HT-29 (cell line): ENCODE measurements around the gene GNPTG. TPM values are rescaled to one million over a fixed set of nuclear protein-coding genes. Genes with fewer than 3 reads are reported as not detected.

Experiments
- DNase-seq: peaks from one replicate; pipeline ENCODE4 v3.0.0-alpha.2; 2015; ENCODE audit warnings: low spot score
- total RNA-seq: library from RNA; depleted of rRNA; stranded (reverse); fragments of >200 nt; shearing (Covaris generic); gene quantifications from 2 replicates; pipeline ENCODE4 v1.2.3, GENCODE V29; 2014

Gene GNPTG
- total RNA-seq, 1 experiment from 2014 or later, result 50.9 TPM

DNA sequence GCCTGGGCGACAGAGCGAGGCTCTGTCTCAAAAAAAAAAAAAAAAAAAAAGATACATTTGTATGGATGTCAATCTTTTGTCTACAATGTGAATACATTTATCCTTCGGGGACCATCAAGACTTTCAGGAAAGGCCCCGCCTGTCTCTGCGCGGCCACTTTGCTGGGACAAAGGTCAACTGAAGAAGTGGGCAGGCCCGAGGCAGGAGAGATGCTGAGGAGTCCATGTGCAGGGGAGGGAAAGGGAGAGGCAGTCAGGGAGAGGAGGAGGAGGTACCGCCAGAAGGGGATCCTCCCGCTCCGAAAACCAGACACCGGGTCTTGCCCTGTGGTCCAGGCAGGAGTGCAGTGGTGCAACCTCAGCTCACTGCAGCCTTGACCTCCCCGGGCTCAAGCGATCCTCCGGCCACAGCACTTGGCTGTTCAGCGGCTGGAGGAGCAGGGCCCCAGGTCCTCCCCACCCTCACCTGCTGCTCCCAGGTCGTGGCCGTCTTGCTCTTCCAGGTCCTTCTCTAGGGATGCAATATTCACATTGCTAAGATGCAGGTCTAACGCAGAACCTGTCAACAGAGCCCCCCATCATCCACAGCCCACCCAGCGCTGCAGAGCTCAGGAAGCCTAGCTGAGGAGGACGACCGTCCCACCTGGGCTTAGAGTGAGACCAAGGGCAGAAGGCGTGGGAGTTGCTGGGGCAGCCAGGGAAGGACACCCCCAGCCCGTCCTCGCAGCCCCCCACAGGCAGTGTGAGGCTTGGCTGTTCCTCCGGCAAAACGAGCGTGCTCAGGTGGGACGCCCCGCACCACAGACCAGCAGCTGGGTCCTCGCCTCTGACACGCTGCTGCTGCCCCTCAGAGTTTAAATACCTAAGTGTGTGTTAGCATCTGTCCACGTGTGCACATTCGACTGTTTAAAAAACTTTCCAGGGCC lies 19.6 kb downstream of the GNPTG start:
- no peak for DNase-seq

GRCh38 chr16:1372292-1372950 lies 20.7 kb downstream of the GNPTG start:
- DNase-seq, result no peak

DNA sequence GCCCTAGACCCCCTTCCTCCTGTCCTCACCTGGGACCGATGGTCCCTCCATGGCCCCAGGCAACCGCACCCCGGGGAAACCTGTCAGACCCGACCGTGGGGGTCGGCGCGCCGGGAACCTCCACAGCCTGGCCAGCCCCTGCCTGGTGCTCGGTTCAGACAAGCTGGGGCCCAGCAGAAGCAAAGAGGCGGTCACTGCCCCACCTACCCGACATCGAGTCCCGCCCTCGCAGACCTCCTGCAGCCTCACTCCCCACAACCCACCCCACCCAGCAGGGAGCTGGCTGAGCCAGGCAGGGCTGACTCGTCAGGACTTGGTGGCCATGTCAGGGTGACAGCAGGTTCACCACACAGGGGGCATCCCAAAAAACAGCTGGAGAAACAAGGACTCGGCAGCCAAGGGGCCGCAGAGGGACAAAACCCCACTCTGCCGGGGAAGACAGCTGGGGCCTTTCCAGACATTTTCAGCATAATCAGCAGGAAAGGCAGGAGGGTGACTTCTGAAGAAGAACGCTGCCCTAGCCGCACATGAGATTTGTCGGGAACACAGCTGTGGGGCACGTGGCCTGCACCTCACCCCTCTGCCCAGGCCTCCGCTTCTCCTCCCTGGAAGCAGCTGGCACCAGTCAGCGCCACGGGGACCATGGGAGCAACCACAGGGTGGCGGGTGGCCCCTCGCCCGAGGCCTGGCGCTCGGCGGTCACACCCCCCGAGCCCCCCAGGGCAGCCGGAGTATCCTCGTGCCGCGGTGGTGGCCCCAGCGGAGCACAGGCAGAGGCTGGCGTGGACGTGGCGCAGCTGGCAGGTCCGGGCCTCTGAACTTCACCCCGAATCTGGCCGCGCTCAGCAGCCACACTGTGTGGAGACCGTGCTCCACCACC lies 22.9 kb downstream of the GNPTG start:
- no peak for DNase-seq

GRCh38 chr16:1375298-1375640 lies 23.5 kb downstream of the GNPTG start:
- DNase-seq, result no peak

- no peak for DNase-seq
These were observed 24.1 kb downstream of the GNPTG start for GRCh38 chr16:1375741-1376410.

- DNase-seq, result no peak
These were observed 25.8 kb downstream of the GNPTG start for GRCh38 chr16:1377406-1378010.

DNA sequence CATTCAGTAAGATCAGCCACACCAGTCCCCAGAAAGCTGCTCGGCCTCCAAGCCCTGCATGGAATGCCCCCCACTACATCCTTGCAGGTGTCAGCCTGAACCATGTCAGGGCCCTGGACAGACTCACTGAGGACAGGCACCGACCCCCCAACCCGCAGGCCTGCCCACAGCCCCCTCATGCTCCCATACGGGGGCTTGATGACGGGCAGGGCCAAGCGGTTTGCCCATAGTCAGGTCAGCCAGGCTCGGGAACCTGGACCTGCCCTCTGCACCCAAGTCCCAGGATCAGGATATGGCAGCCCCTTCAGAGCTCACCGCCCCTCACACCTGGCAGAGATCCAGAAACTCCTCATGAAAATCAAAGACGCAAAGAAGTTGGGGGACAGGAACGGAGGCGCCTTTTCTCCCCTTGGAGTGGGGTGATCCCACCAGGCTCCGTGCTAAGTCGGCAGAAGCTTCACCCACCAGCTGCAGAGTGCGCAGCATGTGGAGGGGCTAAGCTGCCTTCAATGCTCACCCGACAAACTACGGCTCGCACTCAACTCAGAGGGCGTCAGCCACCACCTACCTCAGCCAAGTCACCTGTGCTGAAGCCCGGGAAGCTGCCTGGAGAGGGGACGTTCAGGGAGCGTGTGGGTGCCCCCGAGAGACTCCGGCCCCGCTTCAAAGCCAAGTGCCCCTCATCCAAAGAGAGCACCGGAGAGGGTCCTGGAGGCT lies 26.5 kb downstream of the GNPTG start:
- no peak for DNase-seq

DNA sequence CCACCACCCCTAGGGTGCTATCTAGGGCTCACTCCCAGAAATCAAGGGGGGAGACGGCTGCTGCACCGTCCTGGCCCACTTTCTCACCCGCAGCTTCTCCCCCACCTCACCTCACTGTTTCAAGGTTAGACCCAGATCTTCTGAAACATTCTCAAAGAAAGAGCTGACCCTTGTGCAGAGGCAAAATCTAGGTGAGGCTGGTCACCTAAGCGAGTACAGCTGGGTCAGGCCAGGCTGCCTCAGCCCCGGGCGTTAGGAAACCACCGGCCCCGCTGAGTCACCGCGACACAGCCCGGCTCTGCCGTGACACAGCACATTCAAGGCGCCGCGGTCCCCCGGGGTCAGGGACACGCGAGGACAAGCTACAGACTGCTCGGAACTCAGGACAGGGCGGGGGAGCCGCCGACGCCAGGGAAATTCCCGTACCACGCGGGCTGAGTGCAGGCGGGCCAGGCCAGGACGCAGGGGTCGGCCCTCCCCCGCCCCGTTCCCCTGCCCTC lies 27.1 kb downstream of the GNPTG start:
- peak; percentile 65 for DNase-seq

DNA sequence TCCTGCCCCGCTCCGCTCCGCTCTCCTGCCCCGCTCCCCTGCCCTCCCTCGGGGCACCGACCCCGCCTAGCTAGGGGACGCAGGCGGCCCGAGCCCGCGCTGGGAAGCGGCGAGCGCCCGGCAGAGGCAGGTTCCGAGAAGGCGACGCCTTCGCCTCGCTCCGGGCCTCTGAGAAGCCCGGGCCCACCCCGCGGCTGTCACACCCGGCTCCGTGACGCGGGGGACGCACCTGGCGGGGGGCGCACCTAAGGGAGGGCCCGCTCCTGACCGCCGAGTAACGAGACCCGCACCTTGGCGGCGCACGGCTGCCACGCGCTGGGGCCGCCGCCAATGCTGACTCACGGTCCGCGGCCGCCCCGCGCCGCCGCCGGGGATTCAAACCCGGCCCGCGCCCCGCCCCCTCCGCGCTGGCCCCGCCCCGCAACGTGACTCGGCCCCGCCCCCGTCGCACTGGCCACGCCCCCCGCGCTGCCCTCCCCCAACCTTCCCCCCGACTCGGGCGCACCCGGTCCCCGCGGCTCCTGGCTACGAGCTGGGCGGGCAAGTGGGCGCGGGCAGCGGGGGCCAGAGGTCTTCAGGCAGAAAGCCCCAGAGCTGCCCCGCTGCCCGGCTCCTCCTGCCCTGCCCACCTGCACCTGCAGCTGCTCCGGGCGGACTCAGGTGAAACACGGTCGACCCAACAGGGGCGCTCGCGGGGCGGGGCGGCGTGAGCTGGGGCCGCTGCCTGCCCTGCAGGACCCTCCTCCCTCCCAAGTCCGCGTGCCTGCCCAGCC lies 27.8 kb downstream of the GNPTG start:
- DNase-seq, result peak; percentile 59

DNA sequence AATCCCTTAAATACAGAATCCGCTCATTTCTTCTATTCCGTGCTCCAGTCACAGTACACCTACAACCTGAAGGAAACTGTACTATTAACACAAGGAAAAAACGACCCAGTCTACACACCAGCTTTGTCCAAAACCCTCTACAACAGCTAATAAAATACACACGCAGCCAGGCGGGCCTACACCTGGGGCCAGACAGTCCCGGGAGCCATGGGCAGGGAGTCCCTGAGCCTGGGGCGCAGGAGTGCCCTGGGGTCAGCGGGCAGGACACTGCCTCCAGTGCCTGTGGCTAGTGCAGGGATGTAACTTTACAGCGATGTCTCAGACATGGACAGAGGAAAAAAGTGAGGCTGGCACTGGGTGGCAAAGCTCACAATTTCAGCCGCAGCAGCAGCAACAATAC lies 28.5 kb downstream of the GNPTG start:
- DNase-seq, result no peak

- DNase-seq, result no peak
These were observed 30.1 kb downstream of the GNPTG start for GRCh38 chr16:1381612-1382406.

- DNase-seq, result no peak
These were observed 31.8 kb downstream of the GNPTG start for GRCh38 chr16:1383556-1383955.

DNA sequence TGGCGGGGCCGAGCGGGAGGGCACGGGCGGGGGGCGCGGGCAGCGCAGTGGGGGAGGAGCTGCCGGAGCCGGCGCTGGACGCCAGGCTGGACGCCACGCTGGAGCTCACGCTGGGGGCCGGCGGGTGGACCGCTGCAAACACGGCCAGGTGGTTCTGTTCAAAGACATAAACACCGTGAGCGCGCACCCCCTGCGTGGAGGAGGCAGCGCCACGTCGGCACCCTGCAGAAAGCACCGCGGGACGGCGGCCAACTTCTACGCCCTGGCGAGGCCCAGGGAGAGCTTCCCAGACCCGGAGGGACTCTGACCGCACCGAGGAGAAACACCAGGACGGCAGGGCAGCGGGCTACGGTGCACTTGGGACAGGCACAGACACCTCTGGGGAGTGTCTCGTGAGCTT lies 33.5 kb downstream of the GNPTG start:
- DNase-seq, result no peak

GRCh38 chr16:1387331-1387730 lies 35.6 kb downstream of the GNPTG start:
- no peak for DNase-seq

DNA sequence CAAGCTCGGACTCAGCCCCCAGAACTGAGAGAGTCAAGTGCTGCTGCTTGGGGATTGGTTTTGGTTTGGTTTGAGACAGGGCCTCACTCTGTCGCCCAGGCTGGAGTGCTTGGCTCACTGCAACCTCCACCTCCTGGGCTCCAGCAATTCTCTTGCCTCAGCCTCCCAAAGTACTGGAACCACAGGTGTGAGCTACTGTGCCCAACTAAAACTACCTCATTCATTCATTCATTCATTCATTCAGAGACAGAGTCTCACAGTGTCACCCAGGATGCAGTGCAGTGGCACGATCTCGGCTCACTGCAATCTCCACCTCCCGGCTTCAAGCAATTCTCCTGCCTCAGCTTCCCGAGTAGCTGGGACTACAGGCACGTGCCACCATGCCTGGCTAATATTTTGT lies 38.0 kb downstream of the GNPTG start:
- no peak for DNase-seq

- no peak for DNase-seq
These were observed 38.6 kb downstream of the GNPTG start for GRCh38 chr16:1390239-1390779.

DNA sequence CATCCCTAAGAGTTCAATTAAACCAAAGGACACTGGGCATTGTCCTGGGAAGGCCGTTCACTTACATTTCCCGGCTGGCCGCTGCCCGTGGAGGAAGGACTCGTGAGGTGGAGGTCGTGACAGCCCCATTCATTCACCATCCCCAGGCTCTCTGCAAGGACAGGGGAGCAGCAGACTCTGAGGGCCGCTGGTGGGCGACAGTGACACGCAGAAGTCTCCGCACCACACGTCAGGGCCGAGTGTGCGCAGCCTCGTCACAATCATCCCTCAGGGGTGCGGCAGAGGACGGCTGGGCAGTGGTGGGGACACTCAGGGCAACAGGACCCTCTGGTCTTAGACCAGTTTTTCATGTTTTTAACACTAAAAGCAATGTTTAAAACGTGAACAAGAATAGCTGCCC lies 41.1 kb downstream of the GNPTG start:
- no peak for DNase-seq

GRCh38 chr16:1393613-1394176 lies 42.0 kb downstream of the GNPTG start:
- DNase-seq, result no peak
